HepG2 (cell line): Measurements from ENCODE around the gene PRUNE1. TPM values are rescaled to one million over a fixed set of nuclear protein-coding genes. Genes with fewer than 3 reads are reported as not detected.

Experiments
- GABPA ChIP-seq, 2 experiments: IDR thresholded peaks; 2 replicates each; pipeline ENCODE4 v1.6.1; 2011 to 2016; ENCODE audit warnings: low read depth in 2 of 2, low read length in 1 of 2, missing biosample characterization in 1 of 2, missing genetic modification characterization in 1 of 2
- GABPB1 ChIP-seq: IDR thresholded peaks from 2 replicates; pipeline ENCODE4 v1.6.1; 2016; ENCODE audit warnings: mild to moderate bottlenecking, missing genetic modification reagents, moderate library complexity, missing compliant biosample characterization
- HOXD1 ChIP-seq: sonication (generic); formaldehyde crosslinking; IDR thresholded peaks from 2 replicates; pipeline ENCODE4 v1.5.0; 2020; ENCODE audit warnings: missing genetic modification reagents
- PAWR ChIP-seq: sonication (generic); formaldehyde crosslinking; IDR thresholded peaks from 2 replicates; pipeline ENCODE4 v1.4.0; 2020; ENCODE audit warnings: missing genetic modification reagents, mild to moderate bottlenecking, borderline replicate concordance
- POGZ ChIP-seq: sonication (generic); formaldehyde crosslinking; IDR thresholded peaks from 2 replicates; pipeline ENCODE4 v1.4.0; 2020; ENCODE audit warnings: mild to moderate bottlenecking, missing genetic modification reagents
- SATB2 ChIP-seq: sonication (generic); formaldehyde crosslinking; IDR thresholded peaks from 2 replicates; pipeline ENCODE4 v1.5.0; 2020; ENCODE audit warnings: missing genetic modification reagents
- ZFX ChIP-seq: sonication (generic); formaldehyde crosslinking; IDR thresholded peaks from 2 replicates; pipeline ENCODE4 v1.4.0; 2020; ENCODE audit warnings: mild to moderate bottlenecking, low read depth, missing genetic modification reagents, moderate library complexity
- ZMYM2 ChIP-seq: sonication (generic); formaldehyde crosslinking; IDR thresholded peaks from 2 replicates; pipeline ENCODE4 v1.8.0; 2022; ENCODE audit warnings: mild to moderate bottlenecking, missing genetic modification reagents
- ZMYM3 ChIP-seq: sonication (generic); formaldehyde crosslinking; IDR thresholded peaks from 2 replicates; pipeline ENCODE4 v1.5.1; 2020; ENCODE audit warnings: mild to moderate bottlenecking, missing genetic modification reagents
- ZNF274 ChIP-seq: sonication (generic); formaldehyde crosslinking; IDR thresholded peaks from 2 replicates; pipeline ENCODE4 v1.5.1; 2020; ENCODE audit warnings: mild to moderate bottlenecking, missing genetic modification reagents
- ZNF501 ChIP-seq: sonication (generic); formaldehyde crosslinking; IDR thresholded peaks from 2 replicates; pipeline ENCODE4 v1.5.1; 2020; ENCODE audit warnings: mild to moderate bottlenecking, moderate library complexity, missing genetic modification reagents
- polyA plus RNA-seq, 8 experiments: library from polyadenylated mRNA; depleted of rRNA in 3 of 8; stranded (reverse) in 7 of 8; unstranded in 1 of 8; fragments of >200 nt; fragmentation: Illumina TruSeq in 4 of 8; extraction: Trizol in 4 of 8; gene quantifications; 2 replicates each; pipeline versions ENCODE4 v1.2.1 to v1.2.3, GENCODE V29; 2011 to 2016; ENCODE audit warnings: low read depth in 4 of 8, missing spikeins in 1 of 8, mixed read lengths in 1 of 8; ENCODE audit not compliant: insufficient read depth in 1 of 8
- total RNA-seq, 5 experiments: library from RNA; depleted of rRNA; stranded (reverse); fragments of >200 nt; fragmentation: Illumina TruSeq; extraction: Trizol; gene quantifications; 2 replicates each; pipeline ENCODE4 v1.2.3, GENCODE V29; 2016; ENCODE audit warnings: low read depth in 1 of 5
- TF ChIP-seq, protein P1 (sequence below): sonication (generic); formaldehyde crosslinking; IDR thresholded peaks from 2 replicates; pipeline ENCODE4 v1.5.0; 2020; ENCODE audit warnings: missing genetic modification reagents
- TF ChIP-seq, protein P2 (sequence below): sonication (generic); formaldehyde crosslinking; IDR thresholded peaks from 2 replicates; pipeline ENCODE4 v1.4.0; 2020; ENCODE audit warnings: missing genetic modification reagents, borderline replicate concordance
- TF ChIP-seq, protein P3 (sequence below): sonication (generic); formaldehyde crosslinking; IDR thresholded peaks from 2 replicates; pipeline ENCODE4 v1.4.0; 2020; ENCODE audit warnings: missing genetic modification reagents
- TF ChIP-seq, protein P4 (sequence below): sonication (generic); formaldehyde crosslinking; IDR thresholded peaks from 2 replicates; pipeline ENCODE4 v1.4.0; 2020; ENCODE audit warnings: mild to moderate bottlenecking, missing genetic modification reagents

Gene PRUNE1
- total and polyA plus RNA-seq, 2 of the 13 experiments (the other 11 are each of a cell fraction or from before 2014, with no cell fraction given), result 19.0 to 31.9 TPM

DNA sequence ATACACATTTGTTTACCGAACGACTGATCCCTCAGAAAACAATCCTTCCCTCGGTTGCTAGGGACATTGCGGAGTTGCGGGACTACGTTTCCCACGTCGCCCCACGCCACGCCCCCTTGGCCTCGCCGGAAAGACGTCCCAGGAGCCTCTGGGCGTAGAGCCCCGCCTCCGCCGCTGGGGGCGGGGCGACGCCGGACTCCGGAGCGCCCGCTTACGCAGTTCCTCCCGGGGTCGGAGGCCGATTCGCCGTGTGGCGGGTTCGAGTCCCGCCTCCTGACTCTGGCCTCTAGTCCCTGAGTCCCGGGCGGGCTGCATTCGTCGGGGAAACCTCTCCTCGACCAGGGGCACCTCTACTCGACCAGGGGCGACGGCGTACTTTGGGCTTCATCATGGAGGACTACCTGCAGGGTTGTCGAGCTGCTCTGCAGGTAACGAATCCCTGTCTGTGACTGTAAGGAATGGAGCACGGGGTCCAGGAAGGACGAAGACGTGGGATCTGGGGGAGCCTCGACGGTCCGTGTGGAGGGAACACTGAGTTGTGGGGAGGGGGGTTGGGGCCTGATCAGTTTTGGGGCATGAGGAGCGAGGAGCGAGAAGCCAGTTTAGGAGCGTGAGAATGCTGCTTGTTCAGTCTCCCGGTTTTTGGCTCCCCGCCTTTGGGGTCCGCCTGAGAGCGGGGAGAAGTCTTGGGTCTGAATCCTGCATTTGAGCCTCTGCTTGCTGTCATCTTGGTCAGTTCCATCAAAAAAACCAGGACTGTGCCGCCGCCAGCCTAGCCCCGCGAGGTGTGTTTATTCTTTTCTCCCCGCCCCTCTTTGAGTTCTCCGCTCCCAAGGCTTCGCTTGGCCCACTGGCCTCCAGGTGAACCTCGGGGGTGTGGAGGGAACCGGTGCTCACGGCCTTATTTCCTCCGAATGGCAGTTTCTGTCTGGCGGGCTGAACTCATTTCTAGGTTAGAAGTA, at the start of gene PRUNE1 (continued):
- TF ChIP-seq ZFX (CRISPR knock-in tag), result peak; percentile 63
- TF ChIP-seq, protein P1, sequence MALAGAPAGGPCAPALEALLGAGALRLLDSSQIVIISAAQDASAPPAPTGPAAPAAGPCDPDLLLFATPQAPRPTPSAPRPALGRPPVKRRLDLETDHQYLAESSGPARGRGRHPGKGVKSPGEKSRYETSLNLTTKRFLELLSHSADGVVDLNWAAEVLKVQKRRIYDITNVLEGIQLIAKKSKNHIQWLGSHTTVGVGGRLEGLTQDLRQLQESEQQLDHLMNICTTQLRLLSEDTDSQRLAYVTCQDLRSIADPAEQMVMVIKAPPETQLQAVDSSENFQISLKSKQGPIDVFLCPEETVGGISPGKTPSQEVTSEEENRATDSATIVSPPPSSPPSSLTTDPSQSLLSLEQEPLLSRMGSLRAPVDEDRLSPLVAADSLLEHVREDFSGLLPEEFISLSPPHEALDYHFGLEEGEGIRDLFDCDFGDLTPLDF, result peak; percentile 39; the same call in 1 of the 2 replicates
- peak; percentile 95 for TF ChIP-seq GABPB1 (CRISPR knock-in tag)
- TF ChIP-seq, protein P2, sequence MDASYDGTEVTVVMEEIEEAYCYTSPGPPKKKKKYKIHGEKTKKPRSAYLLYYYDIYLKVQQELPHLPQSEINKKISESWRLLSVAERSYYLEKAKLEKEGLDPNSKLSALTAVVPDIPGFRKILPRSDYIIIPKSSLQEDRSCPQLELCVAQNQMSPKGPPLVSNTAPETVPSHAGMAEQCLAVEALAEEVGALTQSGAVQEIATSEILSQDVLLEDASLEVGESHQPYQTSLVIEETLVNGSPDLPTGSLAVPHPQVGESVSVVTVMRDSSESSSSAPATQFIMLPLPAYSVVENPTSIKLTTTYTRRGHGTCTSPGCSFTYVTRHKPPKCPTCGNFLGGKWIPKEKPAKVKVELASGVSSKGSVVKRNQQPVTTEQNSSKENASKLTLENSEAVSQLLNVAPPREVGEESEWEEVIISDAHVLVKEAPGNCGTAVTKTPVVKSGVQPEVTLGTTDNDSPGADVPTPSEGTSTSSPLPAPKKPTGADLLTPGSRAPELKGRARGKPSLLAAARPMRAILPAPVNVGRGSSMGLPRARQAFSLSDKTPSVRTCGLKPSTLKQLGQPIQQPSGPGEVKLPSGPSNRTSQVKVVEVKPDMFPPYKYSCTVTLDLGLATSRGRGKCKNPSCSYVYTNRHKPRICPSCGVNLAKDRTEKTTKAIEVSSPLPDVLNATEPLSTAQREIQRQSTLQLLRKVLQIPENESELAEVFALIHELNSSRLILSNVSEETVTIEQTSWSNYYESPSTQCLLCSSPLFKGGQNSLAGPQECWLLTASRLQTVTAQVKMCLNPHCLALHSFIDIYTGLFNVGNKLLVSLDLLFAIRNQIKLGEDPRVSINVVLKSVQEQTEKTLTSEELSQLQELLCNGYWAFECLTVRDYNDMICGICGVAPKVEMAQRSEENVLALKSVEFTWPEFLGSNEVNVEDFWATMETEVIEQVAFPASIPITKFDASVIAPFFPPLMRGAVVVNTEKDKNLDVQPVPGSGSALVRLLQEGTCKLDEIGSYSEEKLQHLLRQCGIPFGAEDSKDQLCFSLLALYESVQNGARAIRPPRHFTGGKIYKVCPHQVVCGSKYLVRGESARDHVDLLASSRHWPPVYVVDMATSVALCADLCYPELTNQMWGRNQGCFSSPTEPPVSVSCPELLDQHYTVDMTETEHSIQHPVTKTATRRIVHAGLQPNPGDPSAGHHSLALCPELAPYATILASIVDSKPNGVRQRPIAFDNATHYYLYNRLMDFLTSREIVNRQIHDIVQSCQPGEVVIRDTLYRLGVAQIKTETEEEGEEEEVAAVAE (CRISPR knock-in tag), result no peak; the same call in 1 of the 2 replicates
- TF ChIP-seq ZMYM2, result peak; percentile 96
- TF ChIP-seq ZMYM3, result peak; percentile 75
- no peak for TF ChIP-seq PAWR
- peak; percentile 74; the same call in 1 of the 2 replicates for TF ChIP-seq ZNF274
- TF ChIP-seq, protein P3, sequence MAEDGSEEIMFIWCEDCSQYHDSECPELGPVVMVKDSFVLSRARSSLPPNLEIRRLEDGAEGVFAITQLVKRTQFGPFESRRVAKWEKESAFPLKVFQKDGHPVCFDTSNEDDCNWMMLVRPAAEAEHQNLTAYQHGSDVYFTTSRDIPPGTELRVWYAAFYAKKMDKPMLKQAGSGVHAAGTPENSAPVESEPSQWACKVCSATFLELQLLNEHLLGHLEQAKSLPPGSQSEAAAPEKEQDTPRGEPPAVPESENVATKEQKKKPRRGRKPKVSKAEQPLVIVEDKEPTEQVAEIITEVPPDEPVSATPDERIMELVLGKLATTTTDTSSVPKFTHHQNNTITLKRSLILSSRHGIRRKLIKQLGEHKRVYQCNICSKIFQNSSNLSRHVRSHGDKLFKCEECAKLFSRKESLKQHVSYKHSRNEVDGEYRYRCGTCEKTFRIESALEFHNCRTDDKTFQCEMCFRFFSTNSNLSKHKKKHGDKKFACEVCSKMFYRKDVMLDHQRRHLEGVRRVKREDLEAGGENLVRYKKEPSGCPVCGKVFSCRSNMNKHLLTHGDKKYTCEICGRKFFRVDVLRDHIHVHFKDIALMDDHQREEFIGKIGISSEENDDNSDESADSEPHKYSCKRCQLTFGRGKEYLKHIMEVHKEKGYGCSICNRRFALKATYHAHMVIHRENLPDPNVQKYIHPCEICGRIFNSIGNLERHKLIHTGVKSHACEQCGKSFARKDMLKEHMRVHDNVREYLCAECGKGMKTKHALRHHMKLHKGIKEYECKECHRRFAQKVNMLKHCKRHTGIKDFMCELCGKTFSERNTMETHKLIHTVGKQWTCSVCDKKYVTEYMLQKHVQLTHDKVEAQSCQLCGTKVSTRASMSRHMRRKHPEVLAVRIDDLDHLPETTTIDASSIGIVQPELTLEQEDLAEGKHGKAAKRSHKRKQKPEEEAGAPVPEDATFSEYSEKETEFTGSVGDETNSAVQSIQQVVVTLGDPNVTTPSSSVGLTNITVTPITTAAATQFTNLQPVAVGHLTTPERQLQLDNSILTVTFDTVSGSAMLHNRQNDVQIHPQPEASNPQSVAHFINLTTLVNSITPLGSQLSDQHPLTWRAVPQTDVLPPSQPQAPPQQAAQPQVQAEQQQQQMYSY (CRISPR knock-in tag), result peak; percentile 55; the same call in 1 of the 2 replicates
- TF ChIP-seq POGZ (CRISPR knock-in tag), result peak; percentile 25; the same call in 1 of the 2 replicates
- peak; percentile 74 for TF ChIP-seq GABPA (IDR thresholded peaks at IDR 0.05; ENCODE audit: low read depth, low read length)
- peak; percentile 87 for TF ChIP-seq GABPA (CRISPR knock-in tag; IDR thresholded peaks at IDR 0.05; ENCODE audit: low read depth)
- TF ChIP-seq ZNF501 (CRISPR knock-in tag), result peak; percentile 46
- TF ChIP-seq HOXD1 (CRISPR knock-in tag), result peak; percentile 89
- TF ChIP-seq, protein P4, sequence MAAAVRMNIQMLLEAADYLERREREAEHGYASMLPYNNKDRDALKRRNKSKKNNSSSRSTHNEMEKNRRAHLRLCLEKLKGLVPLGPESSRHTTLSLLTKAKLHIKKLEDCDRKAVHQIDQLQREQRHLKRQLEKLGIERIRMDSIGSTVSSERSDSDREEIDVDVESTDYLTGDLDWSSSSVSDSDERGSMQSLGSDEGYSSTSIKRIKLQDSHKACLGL, result no peak
- TF ChIP-seq SATB2, result no peak
